Measurements from ENCODE around the gene TUFM. TPM values are rescaled to one million over a fixed set of nuclear protein-coding genes. Genes with fewer than 3 reads are reported as not detected.

Gene TUFM
- total RNA-seq, 1 experiment from 2014 or later, result 296 TPM

DNA sequence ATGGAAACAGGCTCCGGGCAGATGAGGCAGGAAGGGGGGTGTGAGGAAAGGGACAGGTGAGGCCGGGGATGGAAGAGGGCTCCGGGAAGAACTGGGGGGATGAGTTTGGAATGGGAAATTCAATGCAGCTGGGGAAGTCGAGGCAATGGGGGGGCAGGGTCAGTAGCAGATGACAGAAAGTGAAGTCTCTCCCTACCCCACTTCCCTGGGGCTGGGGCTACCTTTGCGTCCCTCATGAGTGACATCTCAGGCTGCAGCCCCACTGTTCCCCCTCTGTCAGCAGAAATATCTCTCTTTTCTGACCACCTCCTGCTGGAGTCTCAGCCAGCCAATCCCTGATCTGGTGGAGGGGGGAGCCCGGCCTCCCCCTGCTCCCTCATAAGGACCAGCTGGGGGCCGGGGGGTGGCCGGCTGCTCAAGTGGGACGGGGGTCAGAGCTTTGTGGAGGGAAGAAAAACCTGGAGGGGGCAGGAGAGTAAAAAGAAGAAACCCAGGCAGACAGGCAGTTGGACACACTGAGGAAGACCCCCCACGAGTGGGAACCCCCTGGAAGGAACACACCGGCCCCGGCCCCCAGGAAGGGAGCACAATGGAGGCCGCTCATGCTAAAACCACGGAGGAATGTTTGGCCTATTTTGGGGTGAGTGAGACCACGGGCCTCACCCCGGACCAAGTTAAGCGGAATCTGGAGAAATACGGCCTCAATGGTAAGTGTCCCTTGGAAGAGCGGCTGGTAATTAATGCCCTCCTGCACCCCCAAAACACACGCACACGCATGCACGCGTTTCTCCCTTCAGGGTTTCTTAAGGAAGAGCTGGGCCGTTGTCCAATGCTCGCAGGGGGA, 32.2 kb upstream of the TUFM start, which contains the start of gene ATP2A1:
Gene ATP2A1 (plus strand): TSS at position 406 of the 844 bp plus-strand sequence. CDS start 184 bp downstream, at position 590.
- Mint-ChIP-seq H3K4me1 (peaks cover 30% of the 10 kb centered on the region), H3K36me3 (peaks cover 2% of the 10 kb centered on the region; the same call in 1 of the 2 replicates), H3K27ac (no peak within 1 kb of the TSS; the same call in 1 of the 2 replicates), H3K27me3 (ENCODE audit: low read depth) (peaks cover 28% of the 10 kb centered on the region), H3K4me3 (peak within 1 kb of the TSS; percentile 84), H3K9me3 (no peaks in the 10 kb centered on the region)
- ATAC-seq, result no peak
- POLR2A ChIA-PET, result no interaction called here
- DNase-seq (ENCODE audit: low spot score), result no peak
- CTCF ChIA-PET, result interaction anchor here (0.5 kb wide), 1 partner anchor 33 kb away, joined by 4 read pairs; no protein-coding TSS in a partner anchor
- TF ChIP-seq ZNF396 (CRISPR knock-in tag; IDR thresholded peaks at IDR 0.05; ENCODE audit: borderline replicate concordance), result no peak
- no peak for TF ChIP-seq SMAD3 (CRISPR knock-in tag; IDR thresholded peaks at IDR 0.05; ENCODE audit: borderline replicate concordance)
- TF ChIP-seq RORB (CRISPR knock-in tag; IDR thresholded peaks at IDR 0.05), result no peak
- TF ChIP-seq TEAD1 (CRISPR knock-in tag; IDR thresholded peaks at IDR 0.05), result no peak
- TF ChIP-seq ZNF121 (CRISPR knock-in tag; IDR thresholded peaks at IDR 0.05), result no peak
- TF ChIP-seq ZNF263 (CRISPR knock-in tag; IDR thresholded peaks at IDR 0.05; ENCODE audit: low read depth), result no peak
- TF ChIP-seq ZNF317 (CRISPR knock-in tag; IDR thresholded peaks at IDR 0.05; ENCODE audit: borderline replicate concordance, low read depth), result no peak
- TF ChIP-seq NR2C2 (CRISPR knock-in tag; IDR thresholded peaks at IDR 0.05), result no peak
- no peak for TF ChIP-seq GABPB1 (CRISPR knock-in tag; IDR thresholded peaks at IDR 0.05)
- TF ChIP-seq SP1 (CRISPR knock-in tag; conservative IDR thresholded peaks at IDR 0.05), result no peak
- no peak for TF ChIP-seq ATF2 (CRISPR knock-in tag; IDR thresholded peaks at IDR 0.05; ENCODE audit: borderline replicate concordance, low read depth)
- TF ChIP-seq EMX1 (CRISPR knock-in tag; IDR thresholded peaks at IDR 0.05), result no peak
- TF ChIP-seq KAT7 (CRISPR knock-in tag; IDR thresholded peaks at IDR 0.05; ENCODE audit: borderline replicate concordance), result no peak
- no peak for TF ChIP-seq ZNF281 (CRISPR knock-in tag; IDR thresholded peaks at IDR 0.05)
- no peak for TF ChIP-seq ETV6 (CRISPR knock-in tag; IDR thresholded peaks at IDR 0.05)
- no peak for TF ChIP-seq PREB (CRISPR knock-in tag; IDR thresholded peaks at IDR 0.05; ENCODE audit: borderline replicate concordance)
- TF ChIP-seq, protein P1, sequence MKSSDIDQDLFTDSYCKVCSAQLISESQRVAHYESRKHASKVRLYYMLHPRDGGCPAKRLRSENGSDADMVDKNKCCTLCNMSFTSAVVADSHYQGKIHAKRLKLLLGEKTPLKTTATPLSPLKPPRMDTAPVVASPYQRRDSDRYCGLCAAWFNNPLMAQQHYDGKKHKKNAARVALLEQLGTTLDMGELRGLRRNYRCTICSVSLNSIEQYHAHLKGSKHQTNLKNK (CRISPR knock-in tag; IDR thresholded peaks at IDR 0.05), result no peak
- TF ChIP-seq CTCF (IDR thresholded peaks at IDR 0.05), result no peak
- TF ChIP-seq NFATC4 (CRISPR knock-in tag; IDR thresholded peaks at IDR 0.05), result no peak

Data from WTC11 (cell line).